ENCODE data around the gene MRPL55. TPM values are rescaled to one million over a fixed set of nuclear protein-coding genes. Genes with fewer than 3 reads are reported as not detected.

MRPL55 gene
- polyA plus RNA-seq, 5 donors = 30.3 to 54.2 (median 38.9) TPM

GRCh38 chr1:228102791-228103620 lies 6.1 kb downstream of the MRPL55 start, which contains the start of gene C1orf35:
Gene C1orf35, minus strand, starts transcription at chr1:228103325. Its CDS starts 98 bp downstream, at chr1:228103227.
- peak; percentile 94 for DNase-seq

- no peak for DNase-seq
Measured at GRCh38 chr1:228101994-228102790, 6.9 kb downstream of the MRPL55 start.

DNA sequence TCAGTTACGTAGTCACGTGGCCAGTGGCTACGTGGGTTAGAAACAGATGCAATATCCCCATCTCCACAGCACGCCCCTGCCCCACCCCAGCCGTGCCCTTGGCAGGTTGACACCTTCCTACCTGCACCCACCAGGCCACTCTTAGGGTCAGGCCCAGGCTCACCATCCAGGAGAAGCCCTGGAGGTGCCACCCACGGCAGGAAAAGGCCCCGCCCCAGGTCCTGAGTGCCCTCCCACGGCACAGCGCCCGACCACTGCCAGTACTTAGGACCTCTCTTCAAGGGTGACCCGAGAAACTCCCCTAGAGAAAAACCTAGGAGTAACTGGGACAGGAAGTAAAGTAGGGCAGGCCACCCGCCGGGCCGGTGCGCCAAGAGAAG lies 7.5 kb downstream of the MRPL55 start:
- DNase-seq = no peak

GRCh38 chr1:228100822-228101613 lies 8.1 kb downstream of the MRPL55 start:
- no peak for DNase-seq

DNA sequence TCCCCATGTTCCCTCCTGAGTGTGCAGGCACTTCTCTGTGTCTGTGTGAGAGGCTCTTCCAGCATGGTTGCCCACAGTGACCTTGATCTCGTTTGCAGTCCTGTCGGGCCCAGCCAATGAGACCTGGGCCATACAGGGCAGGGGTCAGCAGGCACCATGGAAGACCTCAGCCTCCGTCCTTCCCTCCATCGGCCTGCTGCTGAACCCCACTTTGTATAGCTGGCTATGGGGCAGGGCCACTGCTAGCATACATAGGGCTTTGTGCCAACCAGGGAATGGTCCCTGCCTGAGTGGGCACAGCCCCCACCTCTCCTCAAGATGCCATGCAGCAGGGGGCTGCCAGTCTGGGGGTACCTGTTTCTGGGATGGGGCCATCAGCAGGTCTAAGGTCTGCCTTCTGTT lies 9.8 kb downstream of the MRPL55 start:
- DNase-seq = no peak

DNA sequence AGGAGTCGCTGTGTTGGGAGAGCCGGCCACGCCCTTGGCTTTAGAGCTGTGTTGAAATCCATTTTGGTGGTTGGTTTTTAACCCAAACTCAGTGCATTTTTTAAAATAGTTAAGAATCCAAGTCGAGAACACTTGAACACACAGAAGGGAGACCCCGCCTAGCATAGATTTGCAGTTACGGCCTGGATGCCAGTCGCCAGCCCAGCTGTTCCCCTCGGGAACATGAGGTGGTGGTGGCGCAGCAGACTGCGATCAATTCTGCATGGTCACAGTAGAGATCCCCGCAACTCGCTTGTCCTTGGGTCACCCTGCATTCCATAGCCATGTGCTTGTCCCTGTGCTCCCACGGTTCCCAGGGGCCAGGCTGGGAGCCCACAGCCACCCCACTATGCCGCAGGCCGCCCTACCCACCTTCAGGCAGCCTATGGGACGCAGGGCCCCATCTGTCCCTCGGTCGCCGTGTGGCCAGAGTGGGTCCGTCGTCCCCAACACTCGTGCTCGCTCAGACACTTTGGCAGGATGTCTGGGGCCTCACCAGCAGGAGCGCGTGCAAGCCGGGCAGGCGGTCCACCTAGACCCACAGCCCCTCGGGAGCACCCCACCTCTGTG lies 10.7 kb downstream of the MRPL55 start:
- no peak for DNase-seq

DNA sequence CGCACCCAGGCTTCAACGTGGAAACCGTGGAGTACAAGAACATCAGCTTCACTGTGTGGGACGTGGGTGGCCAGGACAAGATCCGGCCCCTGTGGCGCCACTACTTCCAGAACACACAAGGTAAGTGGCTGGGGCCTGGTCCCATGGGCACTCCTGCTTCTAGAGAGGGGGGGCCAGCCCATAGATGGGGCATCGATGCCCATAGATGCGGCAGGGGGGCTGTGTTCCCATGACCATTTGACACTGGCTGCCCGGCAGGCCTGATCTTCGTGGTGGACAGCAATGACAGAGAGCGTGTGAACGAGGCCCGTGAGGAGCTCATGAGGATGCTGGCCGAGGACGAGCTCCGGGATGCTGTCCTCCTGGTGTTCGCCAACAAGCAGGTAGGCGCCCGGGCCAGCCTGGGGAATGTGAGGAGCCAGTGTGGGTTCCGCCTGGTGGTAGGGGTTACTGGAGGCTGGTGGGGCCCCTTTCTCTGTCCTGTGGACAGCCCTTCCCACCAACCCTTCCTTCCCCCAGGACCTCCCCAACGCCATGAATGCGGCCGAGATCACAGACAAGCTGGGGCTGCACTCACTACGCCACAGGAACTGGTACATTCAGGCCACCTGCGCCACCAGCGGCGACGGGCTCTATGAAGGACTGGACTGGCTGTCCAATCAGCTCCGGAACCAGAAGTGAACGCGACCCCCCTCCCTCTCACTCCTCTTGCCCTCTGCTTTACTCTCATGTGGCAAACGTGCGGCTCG lies 11.6 kb downstream of the MRPL55 start:
- no peak for DNase-seq

DNA sequence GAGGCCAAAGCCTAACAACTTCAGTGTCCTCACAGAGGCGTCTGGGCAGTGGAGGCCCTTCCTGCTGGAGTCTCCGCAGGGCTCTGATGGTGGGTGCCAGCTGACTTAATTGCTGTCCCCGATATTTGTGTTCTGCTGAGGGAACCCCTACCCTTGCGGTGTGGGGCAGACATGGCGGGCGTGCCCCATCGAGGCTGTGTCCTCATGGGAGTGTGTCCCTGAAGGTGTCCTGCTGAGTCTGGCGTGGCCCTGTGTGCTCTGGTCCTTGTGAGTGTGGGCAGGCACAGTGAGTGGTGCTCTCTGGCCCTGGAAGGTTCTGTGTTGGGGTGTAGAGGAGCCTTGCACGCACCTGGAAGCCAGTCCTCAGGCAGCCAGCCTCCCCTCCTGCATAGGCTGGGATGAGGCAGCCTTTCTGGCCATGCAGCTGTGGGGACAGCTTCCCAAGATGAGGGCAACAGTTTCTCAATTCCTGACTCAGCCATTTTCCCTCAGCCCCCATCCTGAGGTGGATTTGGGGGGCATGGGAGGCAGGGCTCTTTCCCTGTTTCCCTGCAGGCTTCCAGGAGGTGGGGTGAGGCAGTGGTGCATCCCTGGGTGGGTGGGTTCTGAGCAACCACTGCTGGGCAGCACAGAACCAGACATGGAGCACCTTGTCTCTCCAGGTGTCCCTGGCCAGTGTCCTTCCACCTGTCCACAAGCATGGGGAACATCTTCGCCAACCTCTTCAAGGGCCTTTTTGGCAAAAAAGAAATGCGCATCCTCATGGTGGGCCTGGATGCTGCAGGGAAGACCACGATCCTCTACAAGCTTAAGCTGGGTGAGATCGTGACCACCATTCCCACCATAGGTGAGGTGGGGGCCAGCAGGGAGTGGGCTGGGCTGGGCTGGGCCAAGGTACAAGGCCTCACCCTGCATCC lies 12.4 kb downstream of the MRPL55 start:
- no peak for DNase-seq

DNA sequence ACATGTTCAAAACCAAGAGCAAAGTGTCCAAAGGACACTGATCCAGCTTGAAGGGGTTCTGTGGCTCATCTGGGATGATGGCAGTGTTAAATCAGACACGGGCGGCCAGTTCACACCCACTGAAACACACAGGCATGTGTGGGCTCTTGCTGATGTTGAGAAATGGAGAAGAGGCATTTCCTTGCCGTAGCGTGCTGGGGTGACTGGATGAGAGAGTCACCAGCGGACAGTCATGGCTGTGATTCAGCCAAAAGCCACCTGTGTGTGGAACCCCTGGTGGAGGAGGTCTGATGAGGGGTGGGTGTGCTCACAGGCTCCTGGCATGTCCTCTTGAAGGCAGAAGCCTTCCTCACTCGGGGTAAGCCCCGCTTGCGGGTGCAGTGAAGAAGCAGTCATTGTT lies 13.2 kb downstream of the MRPL55 start:
- DNase-seq = no peak

GRCh38 chr1:228095161-228095560 lies 13.9 kb downstream of the MRPL55 start:
- no peak for DNase-seq

DNA sequence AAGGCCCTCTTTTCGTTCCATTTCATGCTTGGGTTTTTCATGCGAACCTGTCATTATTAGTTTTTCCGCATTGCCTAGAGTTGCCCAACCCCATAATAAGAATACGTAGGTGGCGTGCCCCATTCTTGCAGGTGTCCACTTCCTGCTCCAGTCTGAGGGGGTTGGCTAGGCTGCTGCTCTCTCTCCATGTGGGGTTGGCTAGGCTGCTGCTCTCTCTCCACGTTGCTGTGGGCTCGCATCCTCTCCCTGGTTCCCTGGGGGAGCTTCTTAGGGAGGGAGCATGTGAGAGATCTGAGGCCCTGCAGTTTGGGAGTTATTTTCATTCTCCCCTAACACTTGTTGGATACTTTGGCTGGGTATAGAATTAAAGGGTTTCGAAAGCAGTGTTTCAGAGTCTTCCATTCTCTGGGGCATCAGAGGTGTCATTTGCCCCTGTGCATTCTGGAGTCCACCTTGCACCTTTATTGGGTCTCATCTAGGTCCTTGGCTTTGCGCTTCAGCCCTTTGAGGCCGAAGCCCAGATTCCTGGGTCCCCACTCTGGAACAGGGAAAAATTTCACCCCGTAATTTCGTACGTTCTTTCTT lies 14.6 kb downstream of the MRPL55 start:
- no peak for DNase-seq

DNA sequence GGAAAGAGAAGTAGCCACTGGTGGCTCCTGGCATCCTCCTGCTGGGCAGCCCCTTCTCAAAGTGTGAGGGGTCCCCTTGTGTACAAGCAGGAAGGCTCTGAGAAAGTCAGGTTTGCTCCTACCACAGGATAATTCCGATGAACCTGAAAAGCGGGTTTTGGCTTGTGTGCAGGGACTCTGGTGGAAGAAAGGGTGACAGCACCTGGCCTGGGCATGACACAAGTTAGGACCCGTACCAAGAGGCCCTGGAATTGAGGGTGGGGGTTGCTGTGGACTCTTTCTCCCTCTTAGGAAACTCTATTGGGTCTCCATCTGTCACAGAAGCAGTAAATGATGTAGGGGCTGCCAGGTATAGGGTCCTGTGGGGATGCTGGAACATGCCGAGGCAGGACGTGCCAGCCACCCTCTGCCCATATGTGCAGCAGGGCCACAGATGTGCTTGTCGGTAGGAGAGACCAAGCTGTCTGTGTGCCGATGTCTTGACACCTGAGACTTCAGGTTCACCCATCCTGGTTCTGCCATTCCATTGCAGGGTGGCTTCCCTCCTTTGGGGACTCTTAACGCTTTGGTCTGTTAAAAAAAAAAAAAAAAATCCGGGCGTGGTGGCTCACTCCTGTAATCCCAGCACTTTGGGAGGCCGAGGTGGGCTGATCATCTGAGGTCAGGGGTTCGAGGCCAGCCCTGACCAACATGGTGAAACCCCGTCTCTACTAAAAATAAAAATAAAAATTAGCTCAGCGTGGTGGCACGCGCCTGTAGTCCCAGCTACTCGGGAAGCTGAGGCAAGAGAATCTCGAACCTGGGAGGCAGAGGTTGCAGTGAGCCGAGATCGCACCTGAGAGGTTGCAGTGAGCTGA lies 15.8 kb downstream of the MRPL55 start:
- no peak for DNase-seq

DNA sequence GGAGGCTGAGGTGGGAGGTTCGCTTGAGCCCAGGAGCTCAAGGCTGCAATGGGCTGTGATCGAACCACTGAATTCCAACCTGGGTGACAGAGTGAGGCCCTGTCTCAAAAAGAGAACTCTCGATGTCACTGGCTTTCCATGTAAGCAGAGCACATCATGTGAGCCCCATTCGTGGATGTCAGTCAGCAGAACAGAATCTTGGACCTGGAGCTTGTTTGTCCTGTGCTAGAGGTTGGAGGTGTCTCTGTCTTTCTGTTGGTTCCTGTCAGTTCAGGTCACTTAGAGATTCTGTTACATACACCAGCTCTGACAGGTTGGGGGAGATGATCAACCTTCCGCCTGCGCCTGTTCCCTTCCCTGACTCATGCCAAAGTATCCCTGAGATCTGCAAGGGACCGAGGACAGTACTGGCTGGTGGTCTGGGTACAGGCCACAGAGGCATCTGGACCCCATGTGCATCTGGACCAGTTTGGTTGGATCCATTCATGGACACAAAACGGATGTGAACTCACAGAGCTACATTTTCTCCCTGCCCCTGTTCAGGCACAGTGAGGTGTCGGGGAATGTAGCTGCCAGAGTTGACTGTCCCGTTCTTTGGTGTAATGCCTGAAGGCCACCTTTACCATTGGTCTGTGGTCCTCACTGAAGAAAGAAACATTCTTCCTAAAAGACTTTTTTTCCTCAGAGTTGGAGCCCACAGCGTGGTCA lies 16.6 kb downstream of the MRPL55 start:
- DNase-seq = no peak

GRCh38 chr1:228091084-228091483 lies 18.0 kb downstream of the MRPL55 start:
- DNase-seq = no peak

DNA sequence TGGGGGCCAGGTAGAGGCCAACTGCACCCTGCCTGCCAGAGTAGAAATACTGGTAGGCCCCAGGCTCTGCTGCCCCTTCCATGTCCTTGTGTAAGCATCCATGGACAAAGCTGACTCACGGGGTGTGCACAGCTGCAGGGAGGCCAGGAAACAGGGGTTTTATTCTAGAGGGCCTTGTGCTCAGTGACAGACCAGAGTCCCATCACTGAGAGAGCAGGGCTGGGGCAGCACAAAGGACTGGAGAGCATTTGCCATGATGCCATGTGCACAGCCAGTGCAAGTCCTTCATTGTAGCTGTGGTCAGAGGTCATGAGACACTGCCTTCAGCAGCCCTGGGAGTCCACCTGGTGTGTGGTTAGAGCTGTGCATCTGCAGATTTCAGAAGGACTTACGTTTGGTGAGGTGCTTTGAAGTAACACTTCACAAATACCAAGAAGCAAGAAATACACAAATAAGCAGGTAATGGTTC lies 18.5 kb downstream of the MRPL55 start:
- DNase-seq = no peak

- no peak for DNase-seq
Measured at GRCh38 chr1:228089519-228090380, 19.3 kb downstream of the MRPL55 start.
